Colonic mucosa (tissue), 4 donors: ENCODE results near the gene MLXIPL. TPM values are rescaled to one million over a fixed set of nuclear protein-coding genes. Genes with fewer than 3 reads are reported as not detected.
"Not testable (repeated sequence)": the region's sequence is repeated elsewhere in the genome, so short reads cannot be mapped to it uniquely, and the experiment has no call there.

ENCODE experiments used
- DNase-seq: peaks from one replicate; pipeline ENCODE4 v3.0.0-alpha.2; 2020
- H3K27ac ChIP-seq: fragments of 200-600 bp; one replicate; pipeline ENCODE4 v1.8.0; 2021
- H3K27me3 ChIP-seq: fragments of 200-600 bp; one replicate; pipeline ENCODE4 v1.8.0; 2021
- H3K36me3 ChIP-seq: fragments of 200-600 bp; one replicate; pipeline ENCODE4 v1.8.0; 2021
- H3K4me1 ChIP-seq: fragments of 200-600 bp; one replicate; pipeline ENCODE4 v1.8.0; 2021; ENCODE audit warnings: mild to moderate bottlenecking
- H3K4me3 ChIP-seq: fragments of 200-600 bp; one replicate; pipeline ENCODE4 v1.8.0; 2021
- H3K9ac ChIP-seq, 2 donors: one replicate each; pipeline ENCODE4 v1.7.0; 2013; ENCODE audit warnings: control low read depth in 2 of 2, low read depth in 2 of 2, low read length in 2 of 2
- H3K9me3 ChIP-seq: fragments of 200-600 bp; one replicate; pipeline ENCODE4 v1.8.0; 2021
- CTCF ChIP-seq: fragments of 200-600 bp; IDR thresholded peaks from one replicate; pipeline ENCODE4 v1.8.0; 2022; ENCODE audit warnings: antibody characterized with exemption, mild to moderate bottlenecking
- intact Hi-C: fragments of 100-400 bp; cut with DNase I; formaldehyde crosslinking; loops from one replicate; pipeline ENCODE4 v1.14.1; 2022
- total RNA-seq, 2 donors: library from RNA; stranded (reverse); fragmentation: NEBNext Ultra II Directional in 1 of 2; extraction: Animal tissue kit (Norgen Biotek cat#: 25700) in 1 of 2; gene quantifications; one replicate each; pipeline ENCODE4 v1.2.1, GENCODE V29; 2021
- donor health status: healthy.
- donor health status: DM: no; HTN: no; CAD: no.
- donor health status: DM: no; HTN: no; CAD: no.

Gene MLXIPL
- total RNA-seq, 2 donors from 2014 or later = 9.5 to 15.7 TPM

- H3K27me3 ChIP-seq = no peaks in the 10 kb centered on the region
- TF ChIP-seq CTCF = no peak
- no peak overlapping the region for H3K27ac ChIP-seq
- H3K4me3 ChIP-seq = no peak overlapping the region
- no peaks in the 10 kb centered on the region for H3K9me3 ChIP-seq
- peaks cover 23% of the 10 kb centered on the region for H3K36me3 ChIP-seq
- no peaks in the 10 kb centered on the region for H3K4me1 ChIP-seq
- intact Hi-C loops = no loop called here
- H3K9ac ChIP-seq = no peak overlapping the region
- no peak for DNase-seq
Measured at GRCh38 chr7:73570977-73571376, 53.3 kb downstream of the MLXIPL start.

- H3K36me3 ChIP-seq = peaks cover 23% of the 10 kb centered on the region
- H3K4me1 ChIP-seq = no peaks in the 10 kb centered on the region
Measured at GRCh38 chr7:73570521-73570920, 53.8 kb downstream of the MLXIPL start.

DNA sequence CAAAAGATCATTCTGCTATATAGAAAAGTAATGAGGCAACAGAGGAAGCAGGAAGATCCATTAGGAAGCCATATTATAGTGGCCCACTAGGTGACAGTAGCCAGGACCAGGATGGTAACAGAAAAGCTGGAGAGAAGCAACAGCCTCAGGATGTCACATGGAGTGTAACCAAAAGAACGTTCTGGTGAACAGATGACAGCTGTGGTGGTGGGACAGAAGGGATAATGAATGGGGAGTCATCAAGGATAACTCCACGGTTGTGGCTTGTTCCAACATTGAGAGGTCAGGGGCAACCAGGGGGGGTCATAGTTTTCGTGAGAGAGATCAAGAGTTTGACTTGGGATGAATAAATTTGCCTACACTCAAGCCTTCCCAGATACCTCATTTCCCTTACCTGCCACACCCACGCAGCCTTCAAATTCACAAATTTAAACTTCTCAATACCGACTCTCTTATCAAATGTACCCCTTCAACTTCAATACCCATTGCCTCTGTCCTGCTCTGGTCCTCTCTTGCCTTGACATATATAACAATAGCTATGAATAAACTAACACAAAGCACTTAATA lies 55.2 kb downstream of the MLXIPL start:
- Histone ChIP-seq H3K9me3 (no peaks in the 10 kb centered on the region), H3K36me3 (peaks cover 23% of the 10 kb centered on the region), H3K9ac (no peak overlapping the region), H3K4me1 (no peaks in the 10 kb centered on the region), H3K4me3 (no peak overlapping the region), H3K27ac (no peak overlapping the region), H3K27me3 (no peaks in the 10 kb centered on the region)
- DNase-seq = no peak
- intact Hi-C loops = no loop called here
- TF ChIP-seq CTCF = no peak

More at GRCh38 chr7:73570521-73570920, 53.8 kb downstream of the MLXIPL start:
- H3K9me3 ChIP-seq = no peaks in the 10 kb centered on the region
- no peak overlapping the region for H3K9ac ChIP-seq
- DNase-seq = no peak
- H3K27me3 ChIP-seq = no peaks in the 10 kb centered on the region
- H3K27ac ChIP-seq = no peak overlapping the region
- intact Hi-C loops = no loop called here
- no peak overlapping the region for H3K4me3 ChIP-seq
- no peak for TF ChIP-seq CTCF

- Histone ChIP-seq H3K36me3 (peaks cover 13% of the 10 kb centered on the region), H3K27me3 (no peaks in the 10 kb centered on the region), H3K9me3 (no peaks in the 10 kb centered on the region), H3K4me1 (no peaks in the 10 kb centered on the region), H3K9ac (no peak overlapping the region), H3K4me3 (no peak overlapping the region), H3K27ac (no peak overlapping the region)
- intact Hi-C loops = no loop called here
- TF ChIP-seq CTCF = no peak
- no peak for DNase-seq
Measured at GRCh38 chr7:73567846-73568685, 56.3 kb downstream of the MLXIPL start.

DNA sequence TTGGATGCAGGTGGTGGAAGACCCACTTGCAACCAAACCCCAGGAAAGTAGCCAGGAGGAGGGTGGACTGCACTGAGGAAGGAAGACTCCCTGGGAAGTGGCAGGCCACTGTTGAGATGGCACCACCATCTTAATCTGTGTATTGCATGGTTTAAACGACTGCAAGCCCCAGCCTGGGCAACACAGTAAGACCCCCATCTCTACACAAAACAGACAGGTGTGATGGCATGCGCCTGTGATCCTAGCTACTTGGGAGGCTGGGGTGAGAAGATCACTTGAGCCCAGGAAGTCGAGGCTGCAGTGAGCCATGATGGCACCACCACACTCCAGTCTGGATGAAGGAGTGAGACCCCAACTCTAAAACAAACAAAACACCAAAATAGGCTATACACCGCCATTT lies 57.2 kb downstream of the MLXIPL start:
- intact Hi-C loops = no loop called here
- H3K4me1 ChIP-seq = no peaks in the 10 kb centered on the region
- H3K9ac ChIP-seq = no peak overlapping the region
- H3K4me3 ChIP-seq = no peak overlapping the region
- no peaks in the 10 kb centered on the region for H3K27me3 ChIP-seq
- no peaks in the 10 kb centered on the region for H3K9me3 ChIP-seq
- TF ChIP-seq CTCF = no peak
- no peak for DNase-seq
- H3K27ac ChIP-seq = no peak overlapping the region
- H3K36me3 ChIP-seq = peaks cover 12% of the 10 kb centered on the region

GRCh38 chr7:73566431-73566830 lies 57.9 kb downstream of the MLXIPL start:
- Histone ChIP-seq H3K9ac (peak overlapping the region in 1 of 2 donors; percentile 51), H3K36me3 (peaks cover 12% of the 10 kb centered on the region), H3K4me3 (peak overlapping the region; percentile 28)
- intact Hi-C loops, DNase-seq, H3K9me3 ChIP-seq, H3K27ac ChIP-seq, H3K4me1 ChIP-seq, H3K27me3 ChIP-seq: not testable (repeated sequence)
